Ecto neural progenitor cell (in vitro differentiated cells): Measurements from ENCODE around the gene SHLD1.
"Not testable (repeated sequence)": the region's sequence is repeated elsewhere in the genome, so short reads cannot be mapped to it uniquely, and the experiment has no call there.

ENCODE experiments used
- DNase-seq: peaks from one replicate; pipeline ENCODE4 v3.0.0-alpha.2; 2018; ENCODE audit warnings: low spot score

The SHLD1 gene, protein sequence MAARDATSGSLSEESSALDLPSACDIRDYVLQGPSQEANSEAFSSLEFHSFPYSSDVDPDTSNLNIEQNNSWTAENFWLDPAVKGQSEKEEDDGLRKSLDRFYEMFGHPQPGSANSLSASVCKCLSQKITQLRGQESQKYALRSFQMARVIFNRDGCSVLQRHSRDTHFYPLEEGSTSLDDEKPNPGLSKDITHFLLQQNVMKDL

GRCh38 chr20:5749952-5750779 lies at the start of gene SHLD1:
TSS of gene SHLD1 (plus strand) at chr20:5750401. CDS start at chr20:5772866, 22,465 bp downstream.
- peak; percentile 86 for DNase-seq

- DNase-seq, result not testable (repeated sequence)
Measured at GRCh38 chr20:5702339-5702738, 47.9 kb upstream of the SHLD1 start.

DNA sequence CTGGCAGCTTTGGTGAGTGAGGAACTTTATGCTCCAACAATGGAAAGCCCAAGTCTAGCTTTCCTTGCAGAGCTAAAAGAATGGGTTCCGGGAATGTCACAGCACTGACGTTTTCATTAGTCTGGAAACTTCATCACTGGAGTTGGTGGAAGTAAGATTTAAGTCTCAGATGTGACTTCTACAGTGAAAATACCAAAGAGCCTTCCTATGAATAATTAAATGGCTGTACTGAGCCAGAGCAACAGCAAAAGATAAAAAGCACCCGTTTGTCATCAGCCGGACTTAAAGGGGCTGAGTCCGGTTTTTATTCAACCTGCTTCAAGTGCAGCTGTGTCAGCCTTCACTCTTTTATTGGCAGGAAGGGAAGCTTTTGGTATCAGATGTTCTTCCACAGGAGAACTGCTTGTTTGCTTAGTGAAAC lies 46.5 kb upstream of the SHLD1 start:
- DNase-seq, result no peak

DNA sequence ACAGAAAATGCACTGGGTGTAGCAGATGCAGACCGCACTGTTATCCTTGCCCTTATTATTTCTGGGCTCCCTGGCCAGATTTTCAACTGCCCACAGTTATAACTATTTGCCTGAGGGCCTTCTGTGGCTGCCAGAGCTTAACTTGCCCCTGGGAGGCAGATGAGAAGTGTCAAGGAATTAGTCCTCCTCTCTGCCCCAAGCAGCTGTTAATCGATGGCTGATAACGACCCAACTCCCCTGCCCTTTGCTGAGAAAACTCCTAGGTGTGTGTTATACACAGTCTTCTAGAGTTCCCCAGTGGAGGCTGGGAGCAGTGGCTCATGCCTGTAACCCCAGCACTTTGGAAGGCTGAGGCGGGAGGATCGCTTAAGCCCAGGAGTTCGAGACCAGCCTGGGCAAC lies 44.4 kb upstream of the SHLD1 start:
- no peak for DNase-seq

DNA sequence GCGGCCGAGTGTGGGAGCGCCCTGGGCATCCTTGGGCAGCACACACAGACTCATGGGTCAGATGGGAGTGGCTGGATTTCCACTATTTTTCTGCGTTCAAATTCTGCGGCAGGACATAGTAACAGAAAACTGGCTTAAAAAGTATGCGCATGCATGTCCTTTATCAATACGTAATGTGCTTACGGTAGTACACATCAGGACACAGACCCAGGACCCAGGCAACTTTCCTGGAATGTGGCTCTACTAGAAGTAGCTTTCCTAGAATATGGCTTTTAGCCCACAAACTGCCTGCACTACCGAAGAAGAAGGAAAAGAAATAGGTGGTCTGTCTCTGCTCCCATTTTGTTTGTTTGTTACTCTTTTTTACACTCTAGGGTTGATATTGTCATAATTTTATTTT lies 43.4 kb upstream of the SHLD1 start:
- DNase-seq, result no peak

DNA sequence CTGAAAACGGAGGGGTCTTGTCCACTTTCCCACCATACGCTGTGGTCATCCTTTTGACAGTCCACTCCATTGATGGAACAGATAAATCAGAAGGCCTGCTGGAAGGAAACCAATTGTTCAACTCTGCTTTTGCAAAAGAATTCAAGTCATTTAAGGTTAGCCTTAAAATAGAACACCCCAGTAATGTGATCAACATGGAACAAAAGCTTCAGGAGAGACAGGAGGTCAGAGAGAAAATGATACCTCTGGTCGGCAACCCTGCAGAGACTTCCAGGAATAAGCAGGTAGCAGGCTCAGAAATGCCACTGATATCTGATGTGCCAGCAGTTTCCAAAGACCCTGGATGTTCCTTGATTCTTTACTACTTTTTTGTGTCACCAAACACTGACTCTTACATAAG lies 39.6 kb upstream of the SHLD1 start:
- no peak for DNase-seq

GRCh38 chr20:5714261-5715041 lies 35.8 kb upstream of the SHLD1 start:
- no peak for DNase-seq

DNA sequence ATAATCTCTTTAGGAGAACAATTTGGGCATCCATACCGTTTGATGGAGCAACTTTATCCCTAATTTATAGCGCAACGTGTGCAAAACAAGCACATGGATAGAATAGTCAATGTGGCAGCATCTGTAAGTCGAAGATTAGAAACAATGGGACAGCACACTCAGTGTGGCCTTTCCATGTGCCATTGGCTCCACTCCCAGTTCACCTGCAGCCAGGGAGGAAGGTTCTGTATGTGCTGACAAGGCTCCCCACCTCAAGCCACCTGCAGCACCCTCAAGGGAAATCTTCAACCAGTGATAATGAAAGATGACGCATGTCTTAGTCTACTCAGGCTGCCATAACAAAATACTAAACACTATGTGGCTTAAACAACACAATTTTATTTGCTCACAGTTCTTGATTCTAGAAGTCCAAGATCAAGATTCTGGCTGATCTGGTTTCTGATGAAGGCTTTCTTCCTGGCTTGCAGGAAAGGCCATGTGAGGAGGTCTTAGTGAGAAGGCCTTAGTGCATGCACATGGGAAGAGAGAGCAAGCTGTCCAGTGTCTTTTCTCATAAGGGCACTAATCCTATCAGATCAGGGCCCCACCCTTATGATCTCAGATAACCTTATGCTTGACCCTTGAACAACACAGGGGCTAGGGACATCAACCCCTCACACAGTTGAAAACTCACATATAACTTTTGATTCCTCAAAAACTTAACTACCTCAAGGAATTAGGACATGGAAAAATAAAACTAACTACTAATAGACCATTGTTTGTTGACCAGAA lies 34.9 kb upstream of the SHLD1 start:
- no peak for DNase-seq

DNA sequence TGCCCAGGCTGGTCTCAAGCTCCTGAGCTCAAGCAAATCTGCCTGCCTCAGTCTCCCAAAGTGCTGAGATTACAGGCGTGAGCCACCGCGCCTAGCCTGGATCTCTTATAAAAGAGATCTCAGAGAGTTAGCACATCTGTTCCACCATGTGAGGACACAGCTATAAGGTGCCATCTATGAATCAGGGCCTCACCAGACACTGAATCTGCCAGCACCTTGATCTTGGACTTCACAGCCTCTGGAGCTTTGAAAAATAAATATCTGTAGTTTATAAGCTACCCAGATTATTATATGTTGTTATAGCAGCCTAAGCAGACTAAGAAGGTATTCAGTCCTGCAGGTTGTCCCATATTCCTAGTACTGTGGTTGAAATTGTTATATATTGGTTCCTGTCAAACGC lies 33.2 kb upstream of the SHLD1 start:
- DNase-seq, result no peak

DNA sequence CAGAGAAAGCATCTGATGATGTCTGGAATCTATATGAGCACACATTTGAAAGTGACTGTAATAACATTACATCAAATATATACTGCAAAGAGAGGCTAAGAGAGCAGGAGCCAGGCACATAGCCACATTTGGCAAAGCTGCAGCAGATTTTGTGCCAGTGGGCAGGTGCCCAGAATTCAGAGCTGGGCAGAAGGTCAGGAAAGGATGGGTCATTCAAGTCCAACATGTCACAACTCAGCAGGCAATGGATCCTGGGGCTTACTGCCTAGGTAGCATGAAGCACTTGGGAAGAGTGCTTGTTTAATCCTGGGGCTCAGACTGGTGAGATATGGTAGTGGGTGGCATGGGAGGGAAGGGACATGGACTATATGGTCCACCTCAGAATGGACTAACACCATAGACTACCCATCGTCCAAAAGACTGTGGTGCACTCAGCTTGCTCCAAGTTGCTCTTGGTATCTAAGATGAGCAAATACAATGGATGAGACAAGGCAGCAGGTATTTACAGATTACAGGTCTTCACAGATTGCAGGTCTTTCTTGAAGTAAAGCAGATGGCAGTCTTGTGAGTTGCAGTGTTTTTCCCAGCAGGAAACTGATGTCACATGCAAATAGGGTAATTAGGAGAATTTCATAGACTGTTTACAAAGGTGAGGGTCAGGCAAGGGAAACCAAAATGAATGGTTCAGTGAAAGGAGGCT lies 31.2 kb upstream of the SHLD1 start:
- DNase-seq, result no peak

GRCh38 chr20:5719861-5720403 lies 30.3 kb upstream of the SHLD1 start:
- DNase-seq, result no peak

- DNase-seq, result no peak
Measured at GRCh38 chr20:5720696-5721095, 29.5 kb upstream of the SHLD1 start.

DNA sequence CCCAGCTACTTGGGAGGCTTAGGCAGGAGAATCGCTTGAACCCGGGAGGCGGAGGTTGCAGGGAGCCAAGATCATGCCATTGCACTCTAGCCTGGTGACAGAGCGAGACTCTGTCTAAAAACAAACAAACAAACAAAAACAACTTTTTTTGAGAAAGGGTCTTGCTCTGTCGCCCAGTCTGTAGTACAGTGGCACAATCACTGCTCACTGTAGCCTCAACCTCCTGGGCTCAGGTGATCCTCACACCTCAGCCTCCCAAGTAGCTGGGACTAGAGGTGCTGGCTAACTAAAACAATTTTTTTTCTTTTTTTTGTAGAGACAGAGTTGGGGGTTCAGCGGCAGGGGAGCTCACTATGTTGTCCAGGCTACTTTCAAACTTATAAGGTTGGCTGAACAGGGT lies 28.8 kb upstream of the SHLD1 start:
- DNase-seq, result not testable (repeated sequence)

DNA sequence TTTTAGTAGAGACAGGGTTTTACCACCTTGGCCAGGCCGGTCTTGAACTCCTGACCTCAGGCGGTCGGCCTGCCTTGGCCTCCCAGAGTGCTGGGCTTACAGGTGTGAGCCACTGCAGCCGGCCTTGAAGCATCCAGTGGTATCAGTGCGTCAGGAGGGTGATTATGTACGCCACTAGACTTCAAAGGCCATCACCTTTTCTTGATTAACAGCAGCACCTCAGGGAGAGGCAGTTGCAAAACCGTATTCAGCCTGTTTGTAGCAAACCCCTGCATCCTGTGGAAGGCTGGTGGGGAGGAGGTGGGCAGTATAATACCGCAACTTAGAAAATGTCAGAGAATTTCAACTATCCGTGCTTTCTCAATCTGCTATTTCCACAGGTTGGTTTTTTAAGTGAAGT lies 27.3 kb upstream of the SHLD1 start:
- no peak for DNase-seq

DNA sequence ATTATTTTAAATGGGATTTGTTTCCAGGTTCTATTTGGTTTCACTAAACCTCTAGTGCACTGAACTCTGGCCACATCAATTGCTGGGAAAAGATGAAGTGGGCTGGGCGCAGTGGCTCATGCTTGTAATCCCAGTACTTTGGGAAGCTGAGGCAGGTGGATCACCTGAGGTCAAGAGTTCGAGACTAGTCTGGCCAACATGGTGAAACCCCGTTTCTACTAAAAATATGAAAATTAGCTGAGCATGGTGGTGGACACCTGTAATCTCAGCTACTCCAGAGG lies 25.1 kb upstream of the SHLD1 start:
- DNase-seq, result not testable (repeated sequence)

DNA sequence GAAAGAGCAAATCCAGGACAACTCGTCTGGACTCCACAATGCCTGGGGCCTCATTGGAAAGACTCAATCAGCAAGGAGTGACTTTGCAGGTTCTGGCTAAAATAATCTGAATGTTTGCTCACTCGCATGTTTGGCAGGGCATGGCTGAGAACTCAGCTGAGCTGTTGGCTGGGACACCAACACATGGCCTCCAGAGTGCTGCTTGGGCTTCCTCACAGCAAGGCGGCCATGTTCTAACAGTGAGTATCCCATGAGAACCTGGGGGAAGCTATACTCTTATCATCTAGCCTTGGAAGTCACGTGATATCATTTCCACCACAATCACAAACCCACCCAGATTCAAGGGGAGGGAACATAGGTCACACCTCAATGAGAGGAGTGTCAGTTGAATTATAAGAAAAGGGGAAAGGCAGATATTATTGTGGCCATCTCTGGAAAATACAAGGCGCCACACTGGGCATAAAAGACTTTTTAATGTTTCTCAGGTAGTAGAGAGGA lies 23.1 kb upstream of the SHLD1 start:
- DNase-seq, result no peak

GRCh38 chr20:5729348-5729747 lies 20.9 kb upstream of the SHLD1 start:
- no peak for DNase-seq

DNA sequence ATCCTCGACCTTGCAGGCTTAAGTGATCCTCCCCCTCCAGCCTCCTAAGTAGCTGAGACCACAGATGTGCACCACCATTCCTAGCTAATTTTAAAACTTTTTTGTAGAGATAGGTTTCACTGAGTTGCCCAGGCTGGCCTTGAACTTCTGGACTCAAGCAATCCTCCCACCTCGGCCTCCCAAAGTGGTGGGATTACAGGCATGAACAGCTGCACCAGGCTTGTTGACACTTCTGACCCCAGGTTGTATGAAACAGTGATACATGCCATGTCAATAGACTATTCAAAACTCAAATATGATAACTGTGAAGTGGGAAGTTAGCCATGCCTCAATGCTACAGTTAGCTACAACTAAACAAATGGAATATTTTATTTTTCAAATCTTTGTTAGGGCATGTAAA lies 20.1 kb upstream of the SHLD1 start:
- no peak for DNase-seq

DNA sequence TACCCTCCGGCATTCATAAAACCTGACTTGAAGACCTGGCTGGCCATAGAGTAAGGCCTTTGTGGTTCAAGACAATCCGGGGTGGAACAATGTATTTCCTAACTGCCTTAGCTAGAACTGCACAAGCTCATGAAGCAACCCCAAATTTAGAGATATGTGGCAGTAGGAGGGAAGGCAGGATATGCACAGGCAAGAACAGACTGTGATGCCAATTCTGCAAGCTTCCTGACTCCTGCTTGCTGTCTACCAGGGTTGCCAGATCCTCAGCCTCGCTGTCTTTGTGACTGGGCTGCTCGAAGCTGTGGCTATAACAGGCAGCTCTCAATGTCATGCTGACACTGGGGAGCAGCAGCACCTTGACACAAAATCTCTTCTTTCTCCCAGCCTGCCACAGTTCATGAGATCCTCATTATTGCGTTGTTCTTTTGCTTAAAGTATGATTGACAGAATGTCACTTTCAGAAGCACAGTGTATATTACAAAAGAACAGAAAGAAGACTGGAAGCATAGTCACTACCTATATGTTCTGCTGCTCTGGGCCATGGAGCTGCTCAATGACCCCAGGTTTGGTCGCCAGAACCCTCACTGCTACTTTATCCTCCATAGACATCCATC lies 18.3 kb upstream of the SHLD1 start:
- no peak for DNase-seq

DNA sequence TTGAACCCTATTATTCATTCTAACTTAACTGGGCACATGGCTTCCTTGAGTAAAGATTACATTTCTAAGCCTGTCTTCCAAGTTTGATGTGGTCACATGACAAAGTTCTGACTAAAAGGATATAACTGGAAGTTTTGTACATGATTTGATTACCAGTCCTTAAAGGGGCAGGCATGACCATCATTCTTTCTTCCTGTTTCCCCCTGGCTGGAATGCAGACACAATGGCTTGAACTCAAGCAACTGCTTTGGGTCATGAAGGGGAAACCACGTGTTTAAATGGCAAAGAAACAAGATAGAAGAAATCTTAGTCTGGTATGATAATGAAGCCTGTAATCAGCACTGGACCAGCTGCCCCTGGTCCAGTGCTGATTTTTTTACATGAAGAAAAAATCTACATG lies 15.6 kb upstream of the SHLD1 start:
- no peak for DNase-seq
